SH-SY5Y (cell line): ENCODE results near the gene GREB1.

Experiments
- GATA2 ChIP-seq: IDR thresholded peaks from 2 replicates; pipeline ENCODE4 v1.6.1; 2011; ENCODE audit warnings: mild to moderate bottlenecking, low read depth, low read length
- GATA3 ChIP-seq: IDR thresholded peaks from 2 replicates; pipeline ENCODE4 v1.6.1; 2011; ENCODE audit warnings: low read depth, mild to moderate bottlenecking, low read length, moderate library complexity

DNA sequence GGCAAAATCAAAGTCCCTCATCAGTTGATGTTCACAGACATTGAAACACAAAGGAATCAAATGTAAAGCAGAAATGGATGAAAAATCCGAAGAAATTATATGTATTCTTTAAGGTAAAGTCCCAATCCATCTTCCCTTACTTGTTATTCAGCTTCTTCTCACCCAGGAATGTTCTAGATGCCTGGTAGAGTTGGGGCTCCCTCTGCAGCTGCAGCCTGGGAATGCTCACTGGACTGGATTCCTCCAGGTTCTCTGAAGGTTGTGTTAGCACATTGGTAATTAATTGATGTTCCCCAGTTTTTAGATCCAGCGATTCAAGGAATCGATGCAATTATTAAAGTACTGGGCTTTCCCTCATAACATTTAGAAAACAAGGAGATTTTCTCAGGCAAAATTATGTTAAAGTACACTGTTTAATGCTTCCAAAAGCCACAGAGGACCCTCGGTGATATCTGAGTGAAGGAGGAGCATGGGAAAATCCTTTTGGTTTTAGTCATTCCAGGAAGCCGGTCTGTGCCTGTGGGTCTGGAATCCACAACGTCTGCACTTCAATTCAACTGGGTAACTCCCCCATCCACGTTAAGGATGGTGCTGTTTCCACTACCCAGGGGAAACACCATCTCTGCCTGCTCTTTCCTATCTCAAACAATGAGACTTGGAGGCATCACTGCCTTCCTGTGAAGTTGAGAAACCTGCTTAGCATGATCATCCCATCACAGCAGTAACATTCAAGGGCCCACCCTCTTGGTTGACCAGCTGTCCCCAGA lies 114.2 kb downstream of the GREB1 start:
- TF ChIP-seq GATA3 = no peak
- TF ChIP-seq GATA2 = no peak
